GM19240 (cell line): ENCODE data around the gene BCAN.

Experiments
- DNase-seq: peaks from one replicate; pipeline ENCODE4 v3.0.0; 2011; ENCODE audit warnings: low spot score; ENCODE audit not compliant: insufficient read length

The BCAN gene

DNA sequence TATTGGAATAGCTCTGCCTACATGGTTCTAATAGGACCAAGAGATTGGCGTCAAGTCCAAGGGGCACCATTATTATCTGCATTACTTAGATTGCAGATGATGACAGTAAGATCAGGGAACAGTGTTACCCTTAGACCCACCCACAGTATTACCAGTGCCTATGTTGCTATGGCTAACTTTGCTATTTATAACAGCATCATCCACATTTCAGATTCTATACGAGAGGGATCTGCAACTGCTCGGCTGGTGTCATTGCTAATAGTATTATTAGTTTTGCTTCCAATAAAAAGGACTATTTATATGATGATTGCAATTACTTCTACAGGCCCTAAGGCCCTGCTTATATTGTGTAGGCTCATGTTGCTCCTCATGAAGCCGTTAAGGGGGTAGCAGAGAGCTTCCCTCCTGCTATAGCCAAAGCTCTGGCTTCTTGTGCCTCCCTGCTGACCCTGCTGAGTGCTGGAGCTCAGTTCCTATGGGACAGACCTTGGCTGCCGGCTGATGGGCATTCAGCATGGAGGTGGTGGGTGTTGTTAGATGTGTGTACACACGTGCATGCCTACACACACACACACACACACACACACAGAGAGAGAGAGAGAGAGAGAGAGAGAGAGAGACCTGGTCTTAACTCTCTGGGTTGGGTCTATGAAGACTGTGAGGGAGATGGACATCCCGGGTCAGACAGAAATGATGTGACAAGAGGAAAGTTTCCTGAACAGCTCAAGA, 1.3 kb downstream of the BCAN start:
- no peak for DNase-seq

DNA sequence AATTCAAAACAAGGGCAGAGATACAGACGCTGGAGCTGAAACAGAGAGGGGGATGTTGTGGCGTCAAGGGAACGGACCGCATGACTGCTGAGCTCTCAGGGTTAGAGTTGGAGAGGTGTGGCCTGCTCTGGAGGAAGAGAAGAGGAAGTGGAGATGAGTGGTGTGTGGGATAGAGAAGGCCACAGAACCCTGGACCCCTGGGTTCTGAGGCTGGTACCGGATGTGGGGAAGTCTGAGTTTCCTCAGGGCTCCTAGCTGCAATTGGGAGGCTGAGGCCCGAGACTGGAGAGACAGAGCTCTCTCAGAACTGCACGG, 1.8 kb downstream of the BCAN start:
- peak; percentile 55 for DNase-seq

DNA sequence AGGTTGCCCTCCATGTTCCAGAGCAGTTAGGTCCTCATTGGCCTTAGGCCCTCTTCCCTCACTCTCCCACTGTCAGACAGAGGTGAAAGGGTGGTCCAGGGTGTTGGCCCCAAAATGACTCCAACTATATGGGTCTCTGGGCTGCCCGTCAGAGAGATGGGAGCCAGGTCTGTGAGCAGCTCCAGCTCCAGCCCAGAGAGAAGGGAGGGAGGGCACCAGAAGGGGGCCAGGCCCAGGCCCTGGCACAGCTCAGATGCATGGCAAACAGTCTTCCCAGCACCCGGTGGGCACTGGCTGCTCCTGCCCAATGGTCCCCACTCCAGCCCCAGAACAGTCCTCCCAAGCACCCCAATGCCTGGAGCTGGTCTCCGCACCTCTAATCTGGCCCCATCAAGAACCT, 2.2 kb downstream of the BCAN start:
- no peak for DNase-seq

DNA sequence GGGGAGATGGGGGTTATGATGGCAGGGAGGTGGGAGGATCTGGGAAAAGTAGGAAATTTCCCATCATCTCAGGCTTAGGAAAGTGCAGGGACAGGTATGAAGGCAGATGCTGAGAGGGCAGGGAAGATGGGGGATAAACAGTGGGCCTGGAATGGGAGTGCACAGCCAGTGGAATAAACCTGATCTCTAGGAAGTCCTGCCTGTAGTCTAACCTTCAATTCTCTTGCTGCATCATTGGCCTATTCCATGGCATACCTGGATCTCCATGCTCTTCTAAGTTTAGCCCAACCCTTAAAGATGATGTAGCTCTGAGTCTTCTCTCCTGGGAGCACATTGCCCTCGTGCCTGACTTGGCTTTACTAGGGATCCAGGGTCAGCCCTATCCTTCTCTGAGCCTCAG, 2.7 kb downstream of the BCAN start:
- no peak for DNase-seq

DNA sequence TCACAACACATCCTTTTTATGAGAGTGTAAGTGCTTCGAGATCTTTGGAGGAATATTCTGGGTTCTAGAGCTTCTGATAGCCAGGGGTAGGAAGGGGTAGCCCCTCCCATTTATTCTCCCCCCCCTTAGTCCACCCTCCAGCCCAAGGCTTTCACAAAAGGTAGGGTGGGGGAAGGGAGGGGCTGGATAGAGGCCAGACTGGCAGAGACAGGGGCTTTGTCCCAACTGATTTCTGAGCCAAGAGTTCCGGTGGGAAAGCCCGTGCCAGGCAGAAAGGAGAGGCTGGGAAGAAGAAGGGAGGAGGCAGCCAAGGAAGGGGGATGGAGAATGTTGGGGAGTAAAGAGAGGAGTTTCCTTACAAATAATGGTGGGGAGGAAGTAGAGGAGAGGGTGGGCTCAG, 3.1 kb downstream of the BCAN start:
- DNase-seq = no peak

DNA sequence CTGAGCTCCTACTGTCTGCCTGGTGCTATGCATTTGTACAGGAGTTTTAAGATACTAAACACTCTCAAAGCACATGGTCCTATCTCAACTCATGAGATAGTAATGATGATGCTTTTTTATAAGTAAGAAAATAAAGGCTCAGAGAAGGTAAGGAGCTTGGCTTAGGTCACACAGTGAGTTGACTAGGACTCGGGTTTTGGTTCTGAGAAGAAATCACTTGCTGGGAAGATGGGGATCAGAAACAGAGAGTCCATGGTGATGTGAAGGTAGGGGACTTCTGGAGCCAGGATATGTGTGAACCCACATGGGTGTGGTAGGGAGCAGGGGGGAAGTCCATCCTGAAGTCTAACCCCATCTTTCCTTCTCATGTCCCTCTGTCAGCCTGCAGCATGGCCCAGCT, 3.7 kb downstream of the BCAN start:
- DNase-seq = no peak

DNA sequence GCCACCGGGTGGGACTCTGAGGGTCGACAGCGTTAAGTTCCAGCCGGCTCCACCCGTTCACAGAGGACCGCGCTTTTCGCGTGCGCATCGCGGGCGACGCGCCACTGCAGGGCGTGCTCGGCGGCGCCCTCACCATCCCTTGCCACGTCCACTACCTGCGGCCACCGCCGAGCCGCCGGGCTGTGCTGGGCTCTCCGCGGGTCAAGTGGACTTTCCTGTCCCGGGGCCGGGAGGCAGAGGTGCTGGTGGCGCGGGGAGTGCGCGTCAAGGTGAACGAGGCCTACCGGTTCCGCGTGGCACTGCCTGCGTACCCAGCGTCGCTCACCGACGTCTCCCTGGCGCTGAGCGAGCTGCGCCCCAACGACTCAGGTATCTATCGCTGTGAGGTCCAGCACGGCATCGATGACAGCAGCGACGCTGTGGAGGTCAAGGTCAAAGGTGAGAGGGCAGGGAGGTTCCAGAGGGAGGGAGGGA, 4.9 kb downstream of the BCAN start:
- no peak for DNase-seq

DNA sequence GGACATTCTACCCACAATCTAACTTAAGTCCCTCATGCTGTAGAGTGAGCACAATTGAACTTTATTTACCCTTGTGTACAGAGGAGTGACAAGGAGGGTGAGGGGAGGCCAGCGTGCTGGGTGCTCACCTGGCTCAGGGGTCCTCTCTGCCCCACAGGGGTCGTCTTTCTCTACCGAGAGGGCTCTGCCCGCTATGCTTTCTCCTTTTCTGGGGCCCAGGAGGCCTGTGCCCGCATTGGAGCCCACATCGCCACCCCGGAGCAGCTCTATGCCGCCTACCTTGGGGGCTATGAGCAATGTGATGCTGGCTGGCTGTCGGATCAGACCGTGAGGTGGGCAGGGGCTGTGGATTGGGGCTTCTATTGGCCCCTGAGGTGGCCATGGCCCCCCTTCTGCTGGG, 5.4 kb downstream of the BCAN start:
- DNase-seq = no peak

DNA sequence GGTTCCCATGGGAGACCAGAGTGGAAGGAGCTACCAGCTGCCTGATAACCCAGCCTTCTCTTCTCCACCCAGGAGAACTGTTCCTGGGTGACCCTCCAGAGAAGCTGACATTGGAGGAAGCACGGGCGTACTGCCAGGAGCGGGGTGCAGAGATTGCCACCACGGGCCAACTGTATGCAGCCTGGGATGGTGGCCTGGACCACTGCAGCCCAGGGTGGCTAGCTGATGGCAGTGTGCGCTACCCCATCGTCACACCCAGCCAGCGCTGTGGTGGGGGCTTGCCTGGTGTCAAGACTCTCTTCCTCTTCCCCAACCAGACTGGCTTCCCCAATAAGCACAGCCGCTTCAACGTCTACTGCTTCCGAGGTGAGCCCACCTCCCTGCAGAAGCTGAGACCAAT, 6.6 kb downstream of the BCAN start:
- DNase-seq = no peak

DNA sequence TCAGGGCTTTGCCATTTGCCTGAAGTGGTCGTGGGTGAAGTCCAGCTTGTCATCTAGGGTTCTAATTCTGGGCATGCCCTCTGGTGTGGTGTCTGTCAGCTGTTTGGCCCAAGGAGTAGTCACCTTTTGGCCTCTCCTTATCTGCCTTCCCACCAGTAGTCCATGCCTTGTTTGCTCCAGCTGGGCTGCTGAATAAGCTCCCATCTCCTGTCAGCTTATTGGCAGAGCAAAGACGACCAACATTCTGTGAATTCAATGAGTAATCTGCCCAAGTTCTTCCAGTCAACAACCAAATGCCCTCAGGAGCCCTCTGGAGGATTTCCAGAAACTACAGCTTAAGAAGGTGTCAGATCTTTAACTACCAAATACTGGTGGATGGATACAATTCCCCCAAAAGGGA, 7.0 kb downstream of the BCAN start:
- no peak for DNase-seq

DNA sequence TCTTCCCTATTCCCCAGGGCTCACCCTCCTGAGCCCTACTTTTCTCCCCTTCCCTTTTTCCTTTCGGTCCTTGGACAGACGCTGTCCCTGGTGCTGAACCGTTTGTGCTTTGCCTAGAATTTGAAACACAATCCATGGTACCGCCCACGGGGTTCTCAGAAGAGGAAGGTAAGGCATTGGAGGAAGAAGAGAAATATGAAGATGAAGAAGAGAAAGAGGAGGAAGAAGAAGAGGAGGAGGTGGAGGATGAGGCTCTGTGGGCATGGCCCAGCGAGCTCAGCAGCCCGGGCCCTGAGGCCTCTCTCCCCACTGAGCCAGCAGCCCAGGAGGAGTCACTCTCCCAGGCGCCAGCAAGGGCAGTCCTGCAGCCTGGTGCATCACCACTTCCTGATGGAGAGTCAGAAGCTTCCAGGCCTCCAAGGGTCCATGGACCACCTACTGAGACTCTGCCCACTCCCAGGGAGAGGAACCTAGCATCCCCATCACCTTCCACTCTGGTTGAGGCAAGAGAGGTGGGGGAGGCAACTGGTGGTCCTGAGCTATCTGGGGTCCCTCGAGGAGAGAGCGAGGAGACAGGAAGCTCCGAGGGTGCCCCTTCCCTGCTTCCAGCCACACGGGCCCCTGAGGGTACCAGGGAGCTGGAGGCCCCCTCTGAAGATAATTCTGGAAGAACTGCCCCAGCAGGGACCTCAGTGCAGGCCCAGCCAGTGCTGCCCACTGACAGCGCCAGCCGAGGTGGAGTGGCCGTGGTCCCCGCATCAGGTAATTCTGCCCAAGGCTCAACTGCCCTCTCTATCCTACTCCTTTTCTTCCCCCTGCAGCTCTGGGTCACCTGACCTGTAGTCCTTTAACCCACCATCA, 10.4 kb downstream of the BCAN start:
- no peak for DNase-seq

DNA sequence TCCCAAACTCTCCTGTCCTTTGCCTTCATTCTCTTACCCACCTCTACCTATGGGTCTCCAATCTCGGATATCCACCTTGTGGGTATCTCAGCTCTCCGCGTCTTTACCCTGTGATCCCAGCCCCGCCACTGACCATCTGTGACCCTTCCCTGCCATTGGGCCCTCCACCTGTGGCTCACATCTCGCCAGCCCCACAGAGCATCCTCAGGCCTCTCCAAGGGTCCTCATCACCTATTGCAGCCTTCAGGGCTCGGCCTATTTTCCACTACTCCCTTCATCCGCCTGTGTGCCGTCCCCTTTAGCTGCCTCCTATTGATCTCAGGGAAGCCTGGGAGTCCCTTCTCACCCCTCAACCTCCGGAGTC, 11.1 kb downstream of the BCAN start:
- no peak for DNase-seq

DNA sequence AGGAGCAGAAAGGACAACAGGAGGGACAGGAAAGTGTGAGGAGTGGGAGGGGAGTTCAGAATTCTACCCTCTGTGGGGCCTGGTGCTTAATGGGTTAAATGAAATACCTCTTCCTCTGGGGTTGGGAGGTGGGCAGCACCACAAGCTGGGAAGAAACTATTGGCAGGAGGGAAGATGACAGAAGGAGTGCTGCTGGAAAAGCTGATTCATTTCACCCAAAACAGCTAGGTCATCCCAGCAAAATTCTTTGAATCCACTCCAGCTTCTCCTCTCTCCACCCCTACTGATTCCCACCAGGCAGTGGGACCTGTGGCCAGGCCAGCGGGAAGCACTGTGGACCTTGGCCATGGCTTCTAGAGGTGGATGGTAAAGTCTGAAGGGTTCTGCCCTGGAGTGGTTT, 12.8 kb downstream of the BCAN start:
- DNase-seq = no peak

DNA sequence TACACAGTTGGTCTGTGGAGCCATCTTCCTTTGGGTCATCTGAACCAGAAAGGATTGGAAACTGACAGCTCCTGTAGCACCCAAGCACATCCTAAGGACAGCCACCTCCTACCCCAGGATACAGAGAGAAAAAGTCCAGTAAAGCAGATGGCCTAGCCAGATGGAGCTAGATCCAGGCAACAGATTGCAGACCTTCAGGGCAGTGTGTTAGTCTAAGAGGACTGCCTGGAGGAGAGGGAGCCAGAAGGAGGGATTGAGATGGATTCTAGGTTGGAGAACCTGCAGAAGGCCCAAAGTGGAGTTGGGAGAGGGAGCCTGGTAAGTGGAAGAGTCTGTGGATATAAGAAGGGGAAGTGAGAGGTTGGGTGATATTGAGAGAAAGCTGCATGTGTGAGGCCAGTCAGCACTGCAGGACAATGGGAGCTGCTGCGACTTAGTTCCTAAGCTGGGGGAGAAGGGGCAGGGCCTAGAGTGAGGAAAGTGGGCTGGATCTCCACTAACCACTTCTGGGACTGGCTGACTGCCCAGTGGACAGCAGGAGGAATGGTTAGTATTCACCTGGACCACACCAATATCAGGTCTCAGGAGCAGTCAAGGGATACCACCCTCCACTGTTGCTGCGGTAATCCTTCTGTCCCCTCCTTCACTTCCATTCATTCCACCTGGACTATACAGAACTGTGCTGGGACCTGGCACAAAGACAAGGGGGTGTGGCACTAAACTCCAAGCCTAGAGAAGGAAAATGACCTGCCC, 13.4 kb downstream of the BCAN start:
- no peak for DNase-seq

DNA sequence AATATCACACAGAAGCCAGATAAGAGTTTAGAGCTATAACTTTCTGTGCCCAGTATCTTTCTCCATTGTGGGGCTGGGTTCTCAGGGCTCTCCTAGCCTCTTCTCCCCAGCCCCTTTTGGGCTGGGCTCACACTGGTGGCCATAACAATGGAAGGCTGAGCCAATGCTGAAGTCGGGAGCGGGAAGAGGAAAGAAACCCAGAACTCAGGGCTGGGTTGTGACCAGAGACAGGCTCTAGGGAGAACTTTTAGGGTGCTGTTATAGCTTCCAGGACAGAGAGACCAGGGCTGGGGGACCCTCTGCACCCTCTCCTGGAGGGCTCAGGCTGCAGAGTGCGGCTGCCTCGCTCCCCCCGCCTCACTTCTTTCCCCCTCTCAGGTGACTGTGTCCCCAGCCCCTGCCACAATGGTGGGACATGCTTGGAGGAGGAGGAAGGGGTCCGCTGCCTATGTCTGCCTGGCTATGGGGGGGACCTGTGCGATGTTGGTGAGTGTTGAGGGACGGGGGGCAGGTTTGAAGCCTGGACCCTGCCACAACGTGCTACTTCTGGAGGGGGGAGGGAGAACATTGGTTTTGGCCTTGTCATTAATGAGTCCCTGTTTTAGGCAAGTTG, 14.1 kb downstream of the BCAN start:
- no peak for DNase-seq

DNA sequence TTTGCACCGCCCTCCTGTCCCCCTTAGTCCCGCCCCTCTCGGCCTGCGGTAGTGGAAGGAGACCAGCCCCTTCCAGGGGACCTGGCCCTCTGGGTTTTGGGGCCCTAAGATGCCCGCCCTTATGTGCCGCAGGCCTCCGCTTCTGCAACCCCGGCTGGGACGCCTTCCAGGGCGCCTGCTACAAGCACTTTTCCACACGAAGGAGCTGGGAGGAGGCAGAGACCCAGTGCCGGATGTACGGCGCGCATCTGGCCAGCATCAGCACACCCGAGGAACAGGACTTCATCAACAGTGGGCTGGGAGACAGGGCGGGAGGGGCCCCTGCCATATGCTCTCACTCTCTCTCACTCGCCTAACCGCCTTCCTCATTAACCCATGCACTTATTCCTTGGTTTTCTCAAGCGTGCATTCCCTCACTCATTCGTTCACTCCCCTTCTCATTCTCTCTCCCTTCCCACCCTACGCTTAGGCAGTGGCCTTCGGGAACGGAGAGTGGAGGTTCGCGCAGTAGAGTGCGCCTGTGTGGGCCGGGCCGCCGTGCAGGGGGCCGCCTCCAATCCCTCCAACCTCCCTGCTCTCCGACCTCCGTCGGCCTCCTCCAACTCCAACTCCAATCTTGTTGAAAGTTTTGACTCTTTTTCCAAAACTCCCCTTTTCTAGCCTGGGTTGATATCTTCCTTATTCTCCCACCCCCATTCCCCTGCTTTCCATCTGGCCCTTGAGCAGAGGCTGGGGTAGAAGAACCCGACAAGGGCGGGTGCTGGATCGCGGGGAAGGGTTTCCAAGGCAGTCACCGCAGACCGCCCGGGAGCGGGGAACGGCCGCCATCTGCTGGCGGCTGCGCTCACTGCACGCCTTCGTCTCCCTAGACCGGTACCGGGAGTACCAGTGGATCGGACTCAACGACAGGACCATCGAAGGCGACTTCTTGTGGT, 15.2 kb downstream of the BCAN start:
- peak; percentile 67 for DNase-seq

DNA sequence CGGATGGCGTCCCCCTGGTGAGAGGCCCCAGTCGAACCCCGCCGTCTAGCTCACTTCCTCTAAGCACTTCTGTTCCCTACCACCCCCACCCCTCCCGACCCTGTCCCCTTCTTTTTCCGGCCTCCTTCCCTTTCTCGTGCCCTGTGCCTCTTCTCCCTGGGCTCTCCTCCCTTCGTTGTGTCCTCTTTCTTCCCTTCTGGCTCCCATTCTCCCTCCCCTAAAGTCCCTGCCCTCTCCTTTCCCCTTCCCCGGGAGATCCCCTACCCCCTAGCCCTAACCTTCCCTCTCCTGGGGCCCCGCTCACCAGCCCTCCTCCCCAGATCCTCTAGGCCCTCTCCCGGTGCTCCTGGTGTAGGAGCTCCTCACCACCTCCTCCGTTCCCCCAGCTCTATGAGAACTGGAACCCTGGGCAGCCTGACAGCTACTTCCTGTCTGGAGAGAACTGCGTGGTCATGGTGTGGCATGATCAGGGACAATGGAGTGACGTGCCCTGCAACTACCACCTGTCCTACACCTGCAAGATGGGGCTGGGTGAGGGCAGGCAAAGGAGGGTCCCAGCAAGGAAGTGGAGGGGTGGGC, 15.9 kb downstream of the BCAN start:
- DNase-seq = no peak

DNA sequence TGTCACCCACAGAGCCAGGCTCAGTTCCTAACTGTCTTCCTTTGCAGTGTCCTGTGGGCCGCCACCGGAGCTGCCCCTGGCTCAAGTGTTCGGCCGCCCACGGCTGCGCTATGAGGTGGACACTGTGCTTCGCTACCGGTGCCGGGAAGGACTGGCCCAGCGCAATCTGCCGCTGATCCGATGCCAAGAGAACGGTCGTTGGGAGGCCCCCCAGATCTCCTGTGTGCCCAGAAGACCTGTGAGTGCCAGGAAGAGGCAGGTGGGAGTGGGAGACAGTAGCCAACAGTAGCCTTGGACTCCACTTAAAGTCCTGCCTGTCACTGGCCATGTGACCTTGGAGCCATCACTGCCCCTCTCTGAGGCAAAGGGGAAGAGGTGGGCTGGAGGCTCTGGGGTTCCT, 16.6 kb downstream of the BCAN start:
- DNase-seq = no peak

DNA sequence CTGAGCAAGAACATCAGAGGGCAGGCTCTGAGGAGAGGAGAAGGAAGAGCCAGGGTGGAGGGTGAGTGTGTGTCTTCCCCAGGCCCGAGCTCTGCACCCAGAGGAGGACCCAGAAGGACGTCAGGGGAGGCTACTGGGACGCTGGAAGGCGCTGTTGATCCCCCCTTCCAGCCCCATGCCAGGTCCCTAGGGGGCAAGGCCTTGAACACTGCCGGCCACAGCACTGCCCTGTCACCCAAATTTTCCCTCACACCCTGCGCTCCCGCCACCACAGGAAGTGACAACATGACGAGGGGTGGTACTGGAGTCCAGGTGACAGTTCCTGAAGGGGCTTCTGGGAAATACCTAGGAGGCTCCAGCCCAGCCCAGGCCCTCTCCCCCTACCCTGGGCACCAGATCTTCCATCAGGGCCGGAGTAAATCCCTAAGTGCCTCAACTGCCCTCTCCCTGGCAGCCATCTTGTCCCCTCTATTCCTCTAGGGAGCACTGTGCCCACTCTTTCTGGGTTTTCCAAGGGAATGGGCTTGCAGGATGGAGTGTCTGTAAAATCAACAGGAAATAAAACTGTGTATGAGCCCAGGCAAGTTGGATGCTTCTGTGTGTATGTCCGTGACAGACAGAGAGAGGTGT, 17.1 kb downstream of the BCAN start:
- DNase-seq = no peak

DNA sequence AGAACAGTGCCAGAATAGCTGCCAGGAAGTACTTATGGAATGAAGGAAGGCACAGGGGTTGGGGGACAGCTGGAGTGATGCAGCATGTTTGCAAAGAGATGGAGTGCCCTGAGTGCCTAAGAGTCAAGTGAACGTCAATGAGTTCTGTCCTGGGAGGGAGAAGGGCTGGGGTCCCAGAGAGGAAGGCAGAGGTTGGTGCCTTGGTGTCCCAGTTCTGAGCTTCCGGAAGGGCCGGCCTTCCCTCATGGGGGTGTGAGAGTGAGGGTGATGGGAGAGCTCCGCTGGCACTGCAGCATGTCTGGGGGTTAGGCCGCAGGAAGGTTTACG, 17.7 kb downstream of the BCAN start:
- no peak for DNase-seq
